WTC11 (cell line): ENCODE results near the gene C17orf50.

Experiments
- CREM ChIP-seq: sonication (generic); formaldehyde crosslinking; IDR thresholded peaks from 2 replicates; pipeline ENCODE4 v1.8.1; 2022; ENCODE audit warnings: mild to moderate bottlenecking, missing genetic modification reagents, moderate library complexity
- CTCF ChIP-seq: fragments of 200-600 bp; IDR thresholded peaks from 2 replicates; pipeline ENCODE4 v1.8.0; 2022; ENCODE audit warnings: antibody characterized with exemption
- IRF2 ChIP-seq: sonication (generic); formaldehyde crosslinking; IDR thresholded peaks from 2 replicates; pipeline ENCODE4 v1.8.0; 2022; ENCODE audit warnings: low read depth, missing genetic modification reagents, borderline replicate concordance
- MAX ChIP-seq: sonication (generic); formaldehyde crosslinking; IDR thresholded peaks from 2 replicates; pipeline ENCODE4 v1.8.0; 2022; ENCODE audit warnings: mild to moderate bottlenecking, missing genetic modification reagents
- NFE2L1 ChIP-seq: sonication (generic); formaldehyde crosslinking; IDR thresholded peaks from 2 replicates; pipeline ENCODE4 v1.8.1; 2023; ENCODE audit warnings: missing genetic modification reagents
- NR1H2 ChIP-seq: sonication (generic); formaldehyde crosslinking; IDR thresholded peaks from 2 replicates; pipeline ENCODE4 v1.9.0; 2021; ENCODE audit warnings: mild to moderate bottlenecking, moderate library complexity, missing genetic modification reagents
- NR2C2 ChIP-seq: sonication (generic); formaldehyde crosslinking; IDR thresholded peaks from 2 replicates; pipeline ENCODE4 v1.8.0; 2022; ENCODE audit warnings: mild to moderate bottlenecking, missing genetic modification reagents
- SP1 ChIP-seq: sonication (generic); formaldehyde crosslinking; conservative IDR thresholded peaks from 2 replicates; pipeline ENCODE4 v1.8.1; 2022; ENCODE audit warnings: missing genetic modification reagents
- USF1 ChIP-seq: sonication (generic); formaldehyde crosslinking; IDR thresholded peaks from 2 replicates; pipeline ENCODE4 v1.8.0; 2022; ENCODE audit warnings: mild to moderate bottlenecking, missing genetic modification reagents
- ZBTB21 ChIP-seq: sonication (generic); formaldehyde crosslinking; IDR thresholded peaks from 2 replicates; pipeline ENCODE4 v1.8.1; 2023; ENCODE audit warnings: mild to moderate bottlenecking, missing genetic modification reagents, borderline replicate concordance
- ZBTB43 ChIP-seq: sonication (generic); formaldehyde crosslinking; IDR thresholded peaks from 2 replicates; pipeline ENCODE4 v1.8.1; 2023; ENCODE audit warnings: mild to moderate bottlenecking, missing genetic modification reagents

GRCh38 chr17:35808240-35808961, 47.7 kb downstream of the C17orf50 start:
- TF ChIP-seq MAX (no peak), SP1 (CRISPR knock-in tag) (no peak), NFE2L1 (CRISPR knock-in tag) (no peak), CTCF (no peak), NR1H2 (CRISPR knock-in tag) (no peak), ZBTB43 (CRISPR knock-in tag) (no peak), USF1 (CRISPR knock-in tag) (no peak), NR2C2 (CRISPR knock-in tag) (no peak), ZBTB21 (CRISPR knock-in tag) (no peak), IRF2 (CRISPR knock-in tag) (no peak), CREM (CRISPR knock-in tag) (no peak)
